HG03520 (cell line): ENCODE measurements around the gene TRIM47.
"Not testable (repeated sequence)": the region's sequence is repeated elsewhere in the genome, so short reads cannot be mapped to it uniquely, and the experiment has no call there.

ENCODE experiments used
- ATAC-seq: cut with Tn5 transposase; IDR thresholded peaks from one replicate; pipeline ENCODE4 v1.9.1; 2021; ENCODE audit warnings: mild to moderate bottlenecking, moderate library complexity; ENCODE audit not compliant: unreplicated experiment

Gene TRIM47

DNA sequence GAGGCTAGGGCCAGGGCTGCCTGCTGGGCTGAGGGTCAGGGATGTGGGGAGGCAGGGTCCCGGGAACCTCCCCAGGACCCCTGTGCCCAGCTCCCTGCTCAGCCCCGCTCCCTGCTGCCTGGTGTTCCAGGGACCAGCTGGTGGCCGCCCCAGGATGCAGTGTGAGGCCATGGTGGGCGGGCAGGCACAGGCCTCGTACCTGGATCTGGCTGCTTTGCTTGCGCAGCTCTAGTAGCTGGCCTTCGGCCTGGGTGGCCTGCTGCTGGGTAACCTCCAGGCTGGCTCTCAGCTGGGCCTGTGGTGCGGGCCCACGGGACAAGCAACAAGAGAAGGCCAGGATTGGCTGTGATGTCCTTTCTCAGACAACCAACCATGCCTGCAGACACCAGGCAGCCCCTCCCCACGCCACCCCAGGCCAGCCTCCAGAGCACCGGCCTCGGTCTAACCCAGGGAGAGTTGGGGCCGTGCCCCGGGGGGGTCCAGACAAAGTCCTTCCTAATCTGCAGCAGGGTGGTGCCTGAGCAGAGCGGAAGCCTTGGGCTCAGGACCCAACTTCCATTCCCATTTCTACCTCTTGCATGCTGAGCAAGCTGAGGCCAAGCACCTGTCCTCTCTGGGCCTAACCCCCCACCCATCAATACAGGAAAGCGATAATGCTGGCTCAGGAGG is 14.3 kb upstream of the TRIM47 start:
- ATAC-seq, result no peak

DNA sequence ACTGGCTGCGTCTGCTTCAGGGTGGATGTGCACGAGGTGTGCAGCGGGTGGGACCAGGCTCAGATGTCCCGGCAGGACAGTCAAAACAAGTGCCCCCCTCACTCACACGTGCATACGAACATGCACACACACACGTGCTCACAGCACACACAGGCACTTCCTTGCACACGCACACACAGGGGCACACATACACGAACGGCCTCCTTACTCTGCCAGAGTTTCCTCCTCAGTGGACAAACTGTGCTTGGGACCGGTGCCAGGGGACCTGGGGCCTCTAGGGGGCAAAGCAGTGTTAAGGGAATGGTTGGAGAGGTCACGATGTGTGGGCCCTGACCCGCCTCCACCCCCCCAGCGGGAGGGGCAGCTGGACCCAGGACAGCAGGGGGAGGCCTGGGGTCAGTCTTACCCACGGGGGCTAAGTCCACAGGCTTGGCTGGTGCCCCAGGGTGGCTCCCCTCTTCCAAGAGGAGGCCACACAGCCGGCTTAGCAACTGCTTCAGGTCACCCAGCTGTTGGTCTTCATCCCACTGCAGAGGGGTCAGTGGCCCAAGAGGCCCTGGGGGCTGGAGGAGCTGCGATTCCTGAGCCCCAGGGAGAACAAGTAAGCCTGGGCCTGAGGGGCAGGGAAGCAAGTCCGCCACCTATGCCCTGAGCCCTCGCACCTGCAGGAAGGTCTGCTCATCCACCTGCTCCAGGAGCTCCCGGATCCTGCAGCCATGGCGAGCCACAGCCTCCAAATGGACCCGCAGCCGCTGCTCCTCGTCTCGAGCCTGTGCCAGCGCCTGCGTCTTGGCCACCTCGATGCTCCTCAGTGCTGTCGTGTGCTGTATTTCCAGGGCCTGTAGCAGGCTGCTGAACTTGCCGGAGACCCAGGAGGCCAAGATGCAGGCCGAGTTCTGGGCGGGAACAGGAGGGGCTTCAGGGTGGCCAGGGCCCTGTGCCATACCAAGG is 13.5 kb upstream of the TRIM47 start:
- ATAC-seq, result no peak

DNA sequence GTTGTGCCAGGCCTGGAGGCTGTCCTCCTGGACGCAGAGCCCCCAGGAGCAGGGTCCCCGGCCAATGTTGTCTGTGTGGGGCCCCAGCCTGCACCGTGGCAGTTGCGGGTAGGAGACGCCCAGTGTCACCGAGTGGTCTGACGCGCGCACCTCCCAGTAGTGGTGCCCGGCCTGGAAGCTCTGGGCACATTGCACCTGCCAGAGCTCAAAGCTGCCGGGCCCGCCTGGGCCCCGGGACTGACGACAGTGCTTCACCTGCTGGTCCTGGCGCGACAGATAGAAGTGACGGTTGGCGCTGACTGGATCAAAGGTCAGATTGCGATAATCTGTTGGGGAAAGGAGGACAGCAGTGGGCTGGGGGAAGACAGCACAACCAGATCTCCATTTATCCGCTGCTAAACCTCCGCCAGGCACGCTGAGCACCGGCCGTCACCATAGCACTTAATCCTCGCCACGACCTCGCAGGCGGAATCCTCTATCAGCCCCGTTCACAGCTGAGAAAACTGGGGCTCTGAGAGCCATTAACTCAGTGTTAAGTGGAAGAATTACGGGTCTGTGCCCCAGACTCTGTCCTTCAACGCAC is 12.7 kb upstream of the TRIM47 start:
- no peak for ATAC-seq

DNA sequence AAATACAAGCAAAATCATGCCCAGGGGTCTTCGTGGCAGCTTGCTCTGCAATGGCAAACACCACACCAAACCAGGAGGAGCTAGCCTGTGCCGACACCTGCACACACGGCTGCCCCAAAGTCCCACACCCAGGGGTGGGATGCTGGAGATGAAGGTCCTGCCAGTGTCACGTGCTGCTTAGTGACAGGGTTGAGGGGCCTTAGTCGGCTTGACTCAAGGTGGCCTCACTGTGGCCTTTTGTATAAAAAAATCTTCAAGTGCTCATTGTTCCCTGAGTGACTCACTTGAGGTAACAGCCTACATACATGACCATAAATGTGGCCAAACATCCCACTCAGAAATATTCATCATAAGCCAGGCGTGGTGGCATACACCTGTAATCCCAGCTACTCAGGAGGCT is 11.1 kb upstream of the TRIM47 start:
- no peak for ATAC-seq

DNA sequence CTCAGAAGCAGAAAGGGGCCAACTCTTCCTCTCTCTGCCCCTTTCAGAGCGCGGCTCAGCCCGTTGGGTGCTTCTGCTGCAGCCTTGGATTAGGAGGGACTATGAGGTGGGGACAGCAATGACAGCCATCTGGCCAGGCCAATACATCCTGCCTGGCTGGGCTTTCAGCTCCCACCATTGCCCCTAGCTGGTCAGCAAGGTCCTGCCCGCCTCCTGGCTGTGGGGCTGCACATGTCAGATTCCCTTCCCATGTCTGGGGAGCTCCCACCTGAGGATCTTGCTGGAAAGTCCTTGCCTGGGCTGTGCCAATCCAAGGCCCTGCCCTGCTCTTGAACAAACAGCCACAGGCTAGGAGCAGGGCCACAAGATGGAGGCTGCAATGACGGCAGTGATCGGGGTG is 10.1 kb upstream of the TRIM47 start:
- ATAC-seq, result no peak

DNA sequence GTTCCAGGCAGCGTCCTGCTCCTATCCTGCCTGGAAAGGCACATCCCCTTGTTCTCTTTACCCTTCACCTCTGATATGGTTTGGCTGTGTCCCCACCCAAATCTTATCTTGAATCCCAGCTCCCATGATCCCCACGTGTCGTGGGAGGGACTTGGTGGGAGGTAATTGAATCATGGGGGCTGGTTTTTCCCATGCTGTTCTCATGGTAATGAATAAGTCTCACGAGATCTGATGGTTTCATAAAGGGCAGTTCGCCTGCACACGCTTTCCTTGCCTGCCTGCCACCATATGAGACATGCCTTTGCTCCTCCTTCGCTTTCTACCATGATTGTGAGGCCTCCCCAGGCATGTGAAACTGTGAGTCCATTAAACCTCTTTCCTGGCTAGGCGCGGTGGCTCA is 7.5 kb upstream of the TRIM47 start:
- ATAC-seq, result not testable (repeated sequence)

DNA sequence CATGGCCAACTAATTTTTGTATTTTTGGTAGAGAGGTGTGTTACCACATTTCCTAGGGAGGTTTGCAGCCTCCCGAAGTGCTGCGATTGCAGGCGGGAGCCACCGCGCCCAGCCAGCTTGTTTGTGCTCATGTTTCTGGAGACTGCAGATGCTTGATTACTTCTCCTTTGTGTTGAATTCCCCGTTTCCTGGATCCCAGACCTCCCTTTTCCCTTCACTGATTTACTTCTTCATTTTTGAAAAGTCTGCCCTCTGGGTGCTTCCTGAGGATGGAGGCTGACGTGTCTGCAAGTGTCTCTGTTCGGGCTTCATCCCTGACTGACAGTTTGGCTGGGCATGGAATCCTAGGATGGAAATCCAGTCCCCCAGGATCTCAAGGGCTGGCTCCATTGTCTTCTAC is 7.0 kb upstream of the TRIM47 start:
- ATAC-seq, result no peak

DNA sequence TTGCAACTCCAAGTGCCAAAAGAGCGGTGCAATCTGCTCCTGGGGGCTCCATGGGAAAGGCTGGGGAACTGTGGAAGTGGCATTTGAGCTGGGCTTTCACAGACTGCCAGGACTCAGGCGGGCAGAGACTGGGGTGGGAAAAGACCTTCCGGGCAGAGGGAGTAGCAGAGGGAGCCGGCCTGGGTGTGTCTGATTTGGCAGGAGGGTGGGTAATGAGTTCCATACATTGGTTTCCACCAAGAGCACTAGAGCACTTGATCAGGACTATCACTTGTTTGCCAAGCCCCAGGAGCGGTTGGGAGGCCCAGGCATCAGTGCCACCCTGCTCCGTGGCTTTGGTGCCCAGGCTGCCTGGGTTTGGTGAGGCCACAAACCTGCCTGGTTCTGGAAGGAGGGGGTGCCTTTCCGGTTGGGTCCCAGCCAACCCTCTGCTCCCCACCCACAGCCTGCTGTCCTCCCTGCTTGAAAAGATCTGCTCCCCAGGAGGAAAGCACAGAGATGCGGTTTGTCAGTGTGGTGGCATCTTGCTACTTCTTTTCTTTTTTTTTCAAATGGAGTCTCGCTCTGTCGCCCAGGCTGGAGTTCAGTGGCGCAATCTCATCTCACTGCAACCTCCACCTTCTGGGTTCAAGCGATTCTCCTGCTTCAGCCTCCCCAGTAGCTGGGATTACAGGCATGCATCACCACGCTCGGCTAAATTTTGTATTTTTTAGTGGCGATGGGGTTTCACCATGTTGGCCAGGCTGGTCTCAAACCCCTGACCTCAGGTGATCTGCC is 3.5 kb upstream of the TRIM47 start:
- no peak for ATAC-seq

DNA sequence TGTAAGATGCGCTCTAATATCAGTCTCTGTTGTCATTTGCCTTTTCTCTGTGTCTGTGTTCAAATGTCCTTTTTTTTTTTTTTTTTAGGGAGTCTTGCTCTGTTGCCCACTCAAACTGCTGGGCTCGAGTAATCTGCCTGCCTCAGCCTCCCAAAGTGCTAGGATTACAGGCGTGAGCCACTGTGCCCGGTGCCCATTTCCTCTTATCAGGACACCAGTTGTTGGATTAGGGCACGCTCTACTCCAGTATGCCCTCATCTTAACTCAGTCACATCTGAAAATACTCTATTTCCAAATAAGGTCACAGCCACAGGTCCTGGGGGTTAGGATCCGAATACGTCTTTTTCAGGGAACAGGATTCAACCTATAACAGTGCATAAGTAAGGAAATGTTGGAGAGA is 1.9 kb upstream of the TRIM47 start:
- ATAC-seq, result no peak

DNA sequence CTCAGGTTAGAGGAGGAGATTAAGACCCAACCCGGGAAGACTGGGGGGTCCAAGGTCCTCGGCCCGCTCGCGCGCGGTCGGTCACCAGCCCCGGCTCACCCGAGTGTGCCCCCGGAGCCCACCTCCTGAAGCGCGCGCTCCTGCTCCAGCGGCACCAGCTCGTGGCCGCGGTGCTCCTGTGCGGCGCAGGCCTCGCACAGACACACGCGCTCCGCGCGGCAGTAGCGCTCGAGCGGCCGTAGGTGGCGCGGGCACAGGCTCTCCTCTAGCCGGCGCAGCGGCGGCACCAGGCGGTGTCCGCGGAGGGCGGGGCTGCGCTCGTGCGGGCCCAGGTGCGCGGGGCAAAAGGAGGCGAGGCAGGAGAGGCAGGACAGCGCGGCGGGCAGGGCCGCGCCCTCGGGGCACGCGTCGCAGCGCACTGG is 618 bp downstream of the TRIM47 start:
- no peak for ATAC-seq

DNA sequence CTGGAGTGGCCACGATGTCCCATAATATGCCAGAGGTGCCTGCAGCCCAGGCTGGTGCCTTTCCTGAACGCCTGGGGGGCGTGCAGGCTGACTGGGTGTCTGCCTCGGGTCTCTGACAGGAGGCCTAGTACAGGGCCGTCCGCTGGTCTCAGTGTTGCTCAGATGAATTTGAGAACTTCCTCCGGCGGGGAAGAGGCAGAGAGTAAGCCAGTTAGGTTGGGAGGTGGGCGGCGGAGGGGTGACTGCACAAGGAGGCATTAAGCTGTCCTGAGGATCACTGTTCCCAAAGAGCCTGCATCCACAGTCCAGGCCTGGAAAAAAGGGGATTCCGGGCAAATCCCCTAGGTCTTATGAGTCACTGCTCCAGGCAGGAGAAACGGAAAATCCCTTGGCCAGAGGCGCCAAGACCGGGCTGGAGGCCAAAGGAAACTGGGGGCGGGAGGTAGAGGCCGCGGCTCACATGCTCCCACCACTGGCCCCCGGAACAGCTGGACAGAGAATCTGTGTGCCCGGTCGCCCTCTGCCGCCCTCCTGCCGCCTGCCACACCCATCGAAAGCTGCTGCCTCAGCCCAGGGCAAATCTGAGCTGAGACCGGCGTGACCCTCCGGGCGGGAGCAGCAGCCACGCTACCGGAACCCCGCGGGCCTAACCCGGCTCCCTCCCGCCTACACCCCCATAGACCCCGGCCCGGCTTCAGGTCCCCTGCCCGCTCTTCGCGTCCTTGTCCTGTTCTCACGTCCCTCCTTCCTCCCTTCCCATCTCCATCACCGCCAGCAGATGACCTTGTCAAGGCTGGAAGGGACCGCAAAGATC is 1.2 kb downstream of the TRIM47 start:
- ATAC-seq, result no peak

DNA sequence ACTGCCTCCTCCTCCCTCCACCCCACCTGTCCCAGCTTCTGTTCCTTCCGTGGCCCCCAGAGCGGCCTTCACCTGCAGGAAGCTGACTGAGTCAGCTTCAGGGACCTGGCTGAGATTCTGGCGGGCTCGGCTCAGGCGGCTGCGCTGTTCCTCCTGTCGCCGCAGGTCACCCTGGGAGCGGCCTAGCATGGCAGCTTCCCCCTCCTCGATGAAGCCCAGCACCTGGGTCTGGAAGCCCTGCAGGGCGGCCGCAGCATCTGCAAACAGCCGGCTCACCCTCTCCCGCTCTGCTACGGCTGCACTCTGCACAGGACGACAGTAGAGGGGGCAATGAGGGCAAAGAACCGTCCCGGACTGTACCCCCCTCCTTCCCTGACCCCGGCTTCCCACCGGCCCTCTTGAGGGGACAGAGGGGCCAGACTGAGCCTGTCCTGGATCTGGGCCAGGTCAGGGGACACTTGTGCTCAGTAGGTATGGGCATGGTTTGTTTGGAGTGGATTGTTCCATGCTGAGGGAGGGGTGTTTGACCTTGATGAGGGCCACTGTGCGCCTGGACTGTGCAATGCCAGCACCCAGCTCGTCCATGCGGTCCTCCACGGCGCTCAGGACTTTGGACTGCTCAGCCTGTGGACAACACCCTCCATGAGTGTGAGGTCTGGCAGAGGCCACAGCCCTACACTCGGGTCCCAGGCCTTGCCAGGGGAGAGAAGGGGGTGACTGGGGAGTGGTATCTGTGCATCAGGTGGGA is 2.0 kb downstream of the TRIM47 start:
- ATAC-seq, result no peak

DNA sequence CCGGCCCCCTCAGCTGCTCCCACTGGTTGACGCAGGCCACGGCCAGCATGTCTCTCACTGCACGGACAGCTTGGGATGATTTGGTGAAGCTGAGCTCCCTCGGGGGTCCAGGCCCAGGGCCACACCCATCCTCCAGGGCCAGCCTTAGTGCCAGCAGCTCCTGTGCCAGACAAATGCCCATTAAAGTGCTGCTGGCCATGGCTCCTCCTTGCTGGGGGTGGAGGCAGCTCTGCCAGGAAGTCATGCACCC is 2.5 kb downstream of the TRIM47 start:
- ATAC-seq, result no peak

DNA sequence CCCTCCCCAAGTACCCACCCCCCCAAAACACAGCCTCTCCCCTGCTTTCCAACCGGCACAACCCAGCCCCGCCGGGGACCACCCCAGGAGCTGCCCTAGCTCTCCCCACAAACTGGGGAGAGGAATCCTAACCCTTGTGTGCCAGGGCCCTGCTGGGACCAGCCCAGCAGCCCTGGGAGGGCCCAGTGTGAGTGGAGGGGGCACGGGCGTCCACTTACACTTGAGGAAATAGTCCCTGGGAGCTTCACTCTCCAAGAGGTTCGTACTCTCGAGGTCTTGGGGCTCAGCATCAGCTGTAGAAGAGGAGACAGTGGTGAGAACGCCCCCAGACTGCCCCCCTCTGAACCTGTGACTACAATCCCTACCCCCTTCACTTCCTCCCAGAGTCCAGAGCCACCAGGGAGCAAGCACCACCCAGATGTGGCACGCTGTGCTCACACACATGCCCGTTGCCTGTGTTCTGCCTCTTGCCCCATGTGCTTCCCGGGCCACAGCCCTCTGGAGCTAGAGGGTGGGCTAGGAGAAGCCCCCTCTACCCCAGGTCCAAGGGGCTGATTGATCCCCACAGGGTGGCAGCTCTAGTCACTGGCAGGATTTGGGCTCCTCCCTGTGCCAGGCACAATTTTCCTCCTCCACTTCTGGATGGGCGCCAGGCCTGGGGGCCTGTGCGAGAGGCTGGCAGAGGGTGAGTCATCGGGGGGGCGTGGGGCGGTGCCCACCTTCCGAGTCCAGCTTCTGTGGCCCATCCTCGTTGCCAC is 3.0 kb downstream of the TRIM47 start:
- no peak for ATAC-seq

DNA sequence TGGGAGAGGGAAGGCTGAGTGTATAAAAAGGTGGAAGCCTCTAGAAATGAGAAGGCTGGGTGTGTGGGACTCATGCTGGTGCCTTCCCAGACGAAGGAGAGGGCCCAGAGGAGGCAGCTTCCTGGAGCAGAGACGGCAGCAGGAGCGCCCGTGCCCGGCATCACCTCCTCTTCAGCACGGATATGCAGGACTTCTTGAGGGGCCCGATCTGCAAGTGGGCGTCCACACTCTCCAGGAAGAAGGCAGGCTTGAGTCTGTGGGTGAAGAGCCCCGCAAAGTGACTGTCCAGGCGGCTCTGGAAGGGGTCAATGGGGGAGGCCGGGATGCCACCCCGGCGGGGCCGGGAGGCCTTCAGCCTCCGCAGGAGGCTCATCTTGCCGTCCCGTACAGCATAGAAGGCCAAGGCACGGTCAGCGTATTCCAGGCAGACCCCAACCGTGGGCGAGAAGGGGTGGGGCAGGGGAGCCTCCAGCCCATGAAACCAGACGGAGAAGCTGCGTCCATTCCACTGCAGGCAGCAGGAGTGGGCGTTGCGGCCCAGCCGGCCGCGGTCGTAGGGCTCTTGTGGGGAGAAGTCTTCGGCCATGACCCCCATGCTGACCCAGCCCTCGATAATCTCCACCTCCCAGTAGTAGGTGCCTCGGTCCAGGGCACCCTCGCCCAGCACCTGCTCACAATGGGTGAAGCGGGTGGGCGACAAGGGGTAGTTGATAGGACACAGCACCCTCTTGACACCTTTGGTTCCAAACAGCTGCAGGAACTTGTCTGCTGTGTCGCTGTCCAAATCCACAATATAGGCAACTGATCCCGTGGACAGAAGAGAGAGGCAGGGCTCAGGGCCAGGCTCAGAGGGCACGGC is 3.8 kb downstream of the TRIM47 start:
- no peak for ATAC-seq

DNA sequence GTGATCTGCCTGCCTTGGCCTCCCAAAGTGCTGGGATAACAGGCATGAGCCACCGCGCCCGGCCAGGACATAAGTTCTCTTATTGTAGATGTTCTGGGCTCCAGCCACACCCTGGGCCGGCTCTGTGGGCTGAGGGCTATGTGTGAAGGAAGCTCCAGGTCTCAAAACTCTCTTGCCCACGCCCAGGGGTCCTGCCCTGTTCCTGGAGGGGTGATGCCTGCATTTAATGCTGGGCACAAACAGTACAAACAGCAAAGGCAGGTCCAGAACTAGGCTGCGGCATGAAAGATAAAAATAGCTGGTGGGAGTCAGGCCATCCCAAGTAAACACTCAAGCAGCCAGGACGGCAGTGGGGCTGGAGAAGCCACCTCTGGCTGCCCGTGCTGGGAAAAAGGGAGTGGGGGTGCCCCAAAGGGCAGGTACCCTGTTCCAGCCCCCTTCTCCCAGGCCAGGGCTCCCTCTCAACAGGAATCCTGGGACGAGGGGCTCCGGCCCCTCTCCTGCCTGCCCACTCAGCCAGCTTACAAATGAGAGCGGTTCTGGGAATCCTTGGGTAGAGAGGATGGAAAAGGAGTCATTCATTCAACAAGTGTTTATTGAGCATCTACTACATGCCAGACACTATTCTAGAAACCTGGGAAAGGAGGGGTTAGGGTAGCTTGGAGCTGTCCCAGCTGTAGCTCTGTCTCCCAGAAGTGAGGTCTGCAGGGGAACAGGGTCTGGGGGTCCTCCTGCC is 4.6 kb downstream of the TRIM47 start:
- no peak for ATAC-seq
